DND-41 (cell line): Measurements from ENCODE around the gene CDKN1C.

ENCODE experiments used
- CTCF ChIP-seq: IDR thresholded peaks from 2 replicates; pipeline ENCODE4 v1.5.1; 2012; ENCODE audit warnings: borderline replicate concordance, low read length, moderate library complexity, mild to moderate bottlenecking; ENCODE audit not compliant: poor library complexity, severe bottlenecking; ENCODE audit errors: extremely low read depth
- EZH2 ChIP-seq: IDR thresholded peaks from 3 replicates; pipeline ENCODE4 v1.6.1; 2012; ENCODE audit warnings: borderline replicate concordance, low read depth, mild to moderate bottlenecking, moderate library complexity, low read length, inconsistent platforms; ENCODE audit not compliant: severe bottlenecking

- TF ChIP-seq CTCF (no peak), EZH2 (no peak)
These were observed 46.8 kb downstream of the CDKN1C start for GRCh38 chr11:2838676-2839294.
